Measurements from ENCODE around the gene ATP13A4.

- TF ChIP-seq POLR2A (IDR thresholded peaks at IDR 0.05; ENCODE audit: low read depth, low read length) (no peak), CTCF (conservative IDR thresholded peaks at IDR 0.05; ENCODE audit: low read depth, low read length) (no peak), SMC3 (IDR thresholded peaks at IDR 0.05; ENCODE audit: low read depth, low read length) (no peak), FOS (IDR thresholded peaks at IDR 0.05; ENCODE audit: low read depth, low read length) (no peak), RCOR1 (IDR thresholded peaks at IDR 0.05; ENCODE audit: insufficient replicate concordance, low read length) (no peak), MXI1 (IDR thresholded peaks at IDR 0.05; ENCODE audit: borderline replicate concordance, low read depth, low read length) (no peak), MAFK (IDR thresholded peaks at IDR 0.05; ENCODE audit: low read depth, low read length) (no peak), RAD21 (IDR thresholded peaks at IDR 0.05; ENCODE audit: low read length) (no peak)
Measured at GRCh38 chr3:193416629-193417028, 138.1 kb downstream of the ATP13A4 start.

Measured in IMR-90 (cell line).